NOMO-1 treated with dmso at 0.1 percent for 144 hours (cell line): Measurements from ENCODE around the gene ARHGAP5.

Source experiments
- DNase-seq: peaks from one replicate; lab custom pipeline; 2025; ENCODE audit not compliant: unreplicated experiment; lab: John Stamatoyannopoulos, UW

The ARHGAP5 gene

GRCh38 chr14:32205554-32205953, 128.4 kb downstream of the ARHGAP5 start:
- DNase-seq = no peak

- DNase-seq = no peak
Measured at GRCh38 chr14:32205984-32206383, 128.9 kb downstream of the ARHGAP5 start.

GRCh38 chr14:32206552-32206951, 129.4 kb downstream of the ARHGAP5 start:
- DNase-seq = no peak

GRCh38 chr14:32208490-32208889, 131.4 kb downstream of the ARHGAP5 start:
- no peak for DNase-seq
